Peyer's patch (tissue), 4 donors: Measurements from ENCODE around the gene NAT16. TPM values are rescaled to one million over a fixed set of nuclear protein-coding genes. Genes with fewer than 3 reads are reported as not detected.
"Not testable (repeated sequence)": the region's sequence is repeated elsewhere in the genome, so short reads cannot be mapped to it uniquely, and the experiment has no call there.

ENCODE experiments used
- DNase-seq, 3 donors: peaks; one replicate each; pipeline ENCODE4 v3.0.0-alpha.2; 2017 to 2019
- H3K27ac ChIP-seq, 4 donors: fragments of 200-600 bp; sonication (generic); one replicate each; pipeline ENCODE4 v1.5.1; 2016 to 2019
- H3K27me3 ChIP-seq, 2 donors: fragments of 200-600 bp; sonication (generic); one replicate each; pipeline ENCODE4 v1.5.1; 2019
- H3K36me3 ChIP-seq, 3 donors: fragments of 200-600 bp; sonication (generic); one replicate each; pipeline ENCODE4 v1.5.1; 2016 to 2019
- H3K4me1 ChIP-seq, 4 donors: fragments of 200-600 bp; sonication (generic); one replicate each; pipeline ENCODE4 v1.5.1; 2016 to 2019
- H3K4me3 ChIP-seq, 4 donors: fragments of 200-600 bp; sonication (generic); 1 replicate in 3 of 4; 2 replicates in 1 of 4; pipeline ENCODE4 v1.5.1; 2016 to 2019; ENCODE audit warnings: mild to moderate bottlenecking in 1 of 4
- H3K9me3 ChIP-seq, 4 donors: fragments of 200-600 bp; sonication (generic); one replicate each; pipeline ENCODE4 v1.5.1; 2016 to 2019; ENCODE audit warnings: mild to moderate bottlenecking in 1 of 4
- CTCF ChIP-seq, 6 experiments: fragments of 450-650 bp in 4 of 6; fragments of 200-600 bp in 2 of 6; sonication (generic) in 1 of 6; IDR thresholded peaks; one replicate each; pipeline ENCODE4 v1.5.1; 2017 to 2019; ENCODE audit warnings: antibody characterized with exemption in 6 of 6, mild to moderate bottlenecking in 3 of 6, moderate library complexity in 1 of 6
- POLR2A ChIP-seq, 2 donors: fragments of 450-650 bp; IDR thresholded peaks; one replicate each; pipeline ENCODE4 v1.5.1; 2017; ENCODE audit warnings: antibody characterized with exemption in 2 of 2, mild to moderate bottlenecking in 2 of 2, moderate library complexity in 2 of 2
- total RNA-seq, 4 donors: library from RNA; depleted of rRNA; stranded (reverse); fragments of >200 nt; gene quantifications; one replicate each; pipeline ENCODE4 v1.1.0, GENCODE V29; 2016

Gene NAT16
- total RNA-seq, 4 donors from 2014 or later = 1.0 TPM; not detected in 3

GRCh38 chr7:101138213-101138870 is 41.8 kb downstream of the NAT16 start:
- Histone ChIP-seq H3K9me3 (no peaks in the 10 kb centered on the region), H3K27me3 (no peaks in the 10 kb centered on the region), H3K4me1 (peaks cover 0 to 19% (median 3%) of the 10 kb centered on the region in 4 donors), H3K27ac (peak overlapping the region in 3 of 4 donors; percentile 17 to 78 (median 61)), H3K36me3 (no peaks in the 10 kb centered on the region), H3K4me3 (peak overlapping the region in 2 of 4 donors; percentile 27 to 32)
- TF ChIP-seq CTCF (IDR thresholded peaks at IDR 0.05) (peak; percentile 43 to 84 (median 60)), POLR2A (IDR thresholded peaks at IDR 0.05) (peak in 1 of 2 donors; percentile 19)
- DNase-seq = peak; percentile 63 to 94 (median 82)

DNA sequence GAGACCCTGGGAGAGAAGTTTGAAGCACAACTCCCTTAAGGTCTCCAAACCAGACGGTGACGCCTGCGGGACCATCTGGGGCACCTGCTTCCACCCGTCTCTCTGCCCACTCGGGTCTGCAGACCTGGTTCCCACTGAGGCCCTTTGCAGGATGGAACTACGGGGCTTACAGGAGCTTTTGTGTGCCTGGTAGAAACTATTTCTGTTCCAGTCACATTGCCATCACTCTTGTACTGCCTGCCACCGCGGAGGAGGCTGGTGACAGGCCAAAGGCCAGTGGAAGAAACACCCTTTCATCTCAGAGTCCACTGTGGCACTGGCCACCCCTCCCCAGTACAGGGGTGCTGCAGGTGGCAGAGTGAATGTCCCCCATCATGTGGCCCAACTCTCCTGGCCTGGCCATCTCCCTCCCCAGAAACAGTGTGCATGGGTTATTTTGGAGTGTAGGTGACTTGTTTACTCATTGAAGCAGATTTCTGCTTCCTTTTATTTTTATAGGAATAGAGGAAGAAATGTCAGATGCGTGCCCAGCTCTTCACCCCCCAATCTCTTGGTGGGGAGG is 42.4 kb downstream of the NAT16 start:
- peak in 2 of 3 donors; percentile 64 to 68 for DNase-seq
- Histone ChIP-seq H3K4me1 (peaks cover 0 to 19% (median 3%) of the 10 kb centered on the region in 4 donors), H3K27me3 (no peaks in the 10 kb centered on the region), H3K9me3 (no peaks in the 10 kb centered on the region), H3K36me3 (no peaks in the 10 kb centered on the region), H3K4me3 (peak overlapping the region in 1 of 4 donors; percentile 32), H3K27ac (peak overlapping the region in 3 of 4 donors; percentile 17 to 78 (median 61))
- TF ChIP-seq CTCF (IDR thresholded peaks at IDR 0.05) (no peak), POLR2A (IDR thresholded peaks at IDR 0.05) (no peak)

DNA sequence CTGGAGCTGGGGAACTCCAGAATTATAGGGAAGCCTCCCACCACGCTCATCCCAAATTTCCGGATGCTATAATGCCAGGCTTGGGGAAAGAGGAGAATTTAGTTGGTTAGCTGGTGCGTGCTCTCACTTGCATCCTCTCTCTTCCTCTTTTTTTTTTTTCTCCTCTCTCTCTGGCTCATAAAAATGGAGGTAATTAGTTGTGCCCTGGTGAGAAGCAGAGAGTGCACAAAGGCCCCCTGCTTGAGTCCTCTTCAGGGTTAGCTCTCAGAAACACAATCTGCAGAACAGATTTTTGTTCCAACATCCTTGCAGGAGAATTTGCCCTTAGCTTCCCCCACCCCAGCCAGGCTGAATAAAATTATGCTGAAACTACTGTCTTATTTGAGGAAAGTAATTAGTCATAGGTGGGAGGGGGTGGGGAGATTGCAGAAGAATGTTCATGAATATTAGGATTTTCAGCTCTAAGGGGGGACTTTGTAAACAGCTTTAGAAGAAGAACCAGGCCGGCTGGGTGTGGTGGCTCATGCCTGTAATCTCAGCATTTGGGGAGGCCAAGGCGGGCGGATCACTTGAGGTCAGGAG is 45.6 kb downstream of the NAT16 start:
- no peaks in the 10 kb centered on the region for H3K27me3 ChIP-seq
- no peak overlapping the region for H3K4me3 ChIP-seq
- no peak for DNase-seq
- no peaks in the 10 kb centered on the region for H3K36me3 ChIP-seq
- TF ChIP-seq POLR2A (IDR thresholded peaks at IDR 0.05) (no peak), CTCF (IDR thresholded peaks at IDR 0.05) (no peak)
- no peak overlapping the region for H3K27ac ChIP-seq
- peaks cover 0 to 19% (median 3%) of the 10 kb centered on the region in 4 donors for H3K4me1 ChIP-seq
- no peaks in the 10 kb centered on the region for H3K9me3 ChIP-seq

- H3K27ac ChIP-seq = no peak overlapping the region
- TF ChIP-seq POLR2A (IDR thresholded peaks at IDR 0.05) = no peak
- no peak for TF ChIP-seq CTCF (IDR thresholded peaks at IDR 0.05)
- H3K4me3 ChIP-seq = no peak overlapping the region
- H3K27me3 ChIP-seq = no peaks in the 10 kb centered on the region
- H3K36me3 ChIP-seq = no peaks in the 10 kb centered on the region
- DNase-seq = no peak
- peaks cover 0 to 16% (median 3%) of the 10 kb centered on the region in 4 donors for H3K4me1 ChIP-seq
- H3K9me3 ChIP-seq = no peaks in the 10 kb centered on the region
Observed at GRCh38 chr7:101133621-101134398, 46.3 kb downstream of the NAT16 start.

DNA sequence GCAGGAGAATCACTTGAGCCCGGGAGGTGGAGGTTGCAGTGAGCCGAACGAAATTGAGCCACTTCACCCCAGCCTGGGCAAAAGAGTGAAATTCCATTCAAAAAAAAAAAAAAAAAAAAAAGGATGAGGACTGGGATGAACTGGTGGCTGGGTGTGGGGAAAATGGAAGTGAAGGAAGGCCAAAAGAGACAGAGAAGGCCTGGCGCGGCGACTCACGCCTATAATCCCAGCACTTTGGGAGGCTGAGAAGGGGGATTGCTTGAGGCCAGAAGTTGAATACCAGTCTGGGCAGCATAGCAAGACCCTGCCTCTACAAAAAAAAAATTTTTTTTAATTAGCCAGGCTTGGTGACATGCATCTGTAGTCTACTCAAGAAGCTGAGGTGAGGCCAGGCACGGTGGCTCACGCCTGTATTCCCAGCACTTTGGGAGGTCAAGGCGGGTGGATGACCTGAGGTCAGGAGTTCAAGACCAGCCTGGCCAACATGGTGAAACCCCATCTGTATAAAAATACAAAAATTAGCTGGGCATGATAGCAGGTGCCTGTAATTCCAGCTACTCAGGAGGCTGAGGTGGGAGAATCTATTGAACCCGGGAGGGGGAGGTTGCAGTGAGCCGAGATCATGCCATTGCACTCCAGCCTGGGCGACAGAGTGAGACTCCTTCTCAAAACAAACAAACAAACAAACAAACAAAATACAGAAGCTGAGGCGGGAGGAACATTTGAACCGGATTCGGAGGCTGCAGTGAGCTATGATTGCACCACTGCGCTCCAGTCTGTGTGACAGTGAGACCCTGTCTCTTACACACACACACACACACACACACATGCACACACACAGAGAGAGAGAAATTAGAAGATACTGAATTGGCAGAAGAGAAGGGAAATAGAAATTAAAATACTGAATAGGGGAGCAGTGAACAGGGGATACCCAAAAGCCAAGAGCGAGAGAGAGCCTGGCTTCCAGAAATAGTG is 47.2 kb downstream of the NAT16 start:
- H3K9me3 ChIP-seq, H3K36me3 ChIP-seq, H3K4me3 ChIP-seq, H3K27ac ChIP-seq, H3K27me3 ChIP-seq, DNase-seq, H3K4me1 ChIP-seq: not testable (repeated sequence)
